HEK293 (cell line): ENCODE results near the gene CZIB.

Experiments used
- CTCF ChIA-PET: fragments of 350-600 bp; formaldehyde crosslinking; extraction: SDS; loops from one replicate; lab custom pipeline; 2021; ENCODE audit warnings: antibody characterized with exemption; lab: Yijun Ruan, JAX
- POLR2A ChIA-PET: fragments of 300-600 bp; formaldehyde crosslinking; extraction: SDS; loops from one replicate; lab custom pipeline; 2020; ENCODE audit warnings: antibody characterized with exemption, inconsistent platforms; lab: Yijun Ruan, JAX
- H3K27ac ChIP-seq: fragments of 200-500 bp; sonication (Bioruptor generic); 2 replicates; pipeline ENCODE4 v1.5.1; 2014; ENCODE audit warnings: low read depth, low read length, control low read depth, inconsistent platforms; ENCODE audit errors: extremely low read depth
- H3K36me3 ChIP-seq, 2 experiments: fragments of 200-500 bp in 1 of 2; sonication (Bioruptor generic) in 1 of 2; 1 replicate in 1 of 2; 2 replicates in 1 of 2; pipeline ENCODE4 v1.5.1; 2014 to 2017; ENCODE audit warnings: inconsistent platforms in 2 of 2, low read length in 2 of 2; ENCODE audit not compliant: control insufficient read depth in 2 of 2, insufficient read depth in 1 of 2
- H3K4me1 ChIP-seq: fragments of 200-500 bp; sonication (Bioruptor generic); 2 replicates; pipeline ENCODE4 v1.5.1; 2014; ENCODE audit warnings: mild to moderate bottlenecking, low read length, inconsistent platforms; ENCODE audit not compliant: control insufficient read depth, insufficient read depth
- H3K4me3 ChIP-seq: 2 replicates; pipeline ENCODE4 v1.5.1; 2011; ENCODE audit warnings: low read depth, mild to moderate bottlenecking, control low read depth, low read length, moderate library complexity
- H3K9me3 ChIP-seq: fragments of 200-500 bp; sonication (Bioruptor generic); 2 replicates; pipeline ENCODE4 v1.5.1; 2014; ENCODE audit warnings: low read depth, low read length, inconsistent platforms; ENCODE audit not compliant: control insufficient read depth, insufficient read depth
- CTCF ChIP-seq: fragments of 450-650 bp; formaldehyde crosslinking; IDR thresholded peaks from 2 replicates; pipeline ENCODE4 v1.5.1; 2016; ENCODE audit warnings: missing biosample characterization, missing genetic modification characterization
- IKZF3 ChIP-seq: fragments of 450-650 bp; IDR thresholded peaks from 2 replicates; pipeline ENCODE4 v1.5.0; 2018; ENCODE audit warnings: missing biosample characterization, mild to moderate bottlenecking, missing genetic modification characterization, moderate library complexity
- PRDM1 ChIP-seq: fragments of 450-650 bp; formaldehyde crosslinking; IDR thresholded peaks from 2 replicates; pipeline ENCODE4; 2016; ENCODE audit warnings: missing biosample characterization, missing genetic modification characterization
- ZBTB48 ChIP-seq: fragments of 450-650 bp; formaldehyde crosslinking; IDR thresholded peaks from 2 replicates; pipeline ENCODE4 v1.5.1; 2016; ENCODE audit warnings: missing biosample characterization, missing genetic modification characterization
- ZEB2 ChIP-seq: fragments of 450-650 bp; formaldehyde crosslinking; IDR thresholded peaks from 2 replicates; pipeline ENCODE4 v1.5.1; 2016; ENCODE audit warnings: missing biosample characterization, missing genetic modification characterization
- ZFHX2 ChIP-seq: fragments of 450-650 bp; formaldehyde crosslinking; conservative IDR thresholded peaks from 2 replicates; pipeline ENCODE4 v1.5.1; 2016; ENCODE audit warnings: missing biosample characterization, missing genetic modification characterization
- ZNF18 ChIP-seq: fragments of 450-650 bp; formaldehyde crosslinking; IDR thresholded peaks from 2 replicates; pipeline ENCODE4 v1.5.1; 2016; ENCODE audit warnings: missing biosample characterization, missing genetic modification characterization
- ZNF366 ChIP-seq: fragments of 450-650 bp; formaldehyde crosslinking; conservative IDR thresholded peaks from 2 replicates; pipeline ENCODE4 v1.5.1; 2016; ENCODE audit warnings: missing biosample characterization, missing genetic modification characterization
- ZNF449 ChIP-seq: fragments of 450-650 bp; formaldehyde crosslinking; IDR thresholded peaks from 2 replicates; pipeline ENCODE4 v1.5.1; 2017; ENCODE audit warnings: missing biosample characterization, mild to moderate bottlenecking, missing genetic modification characterization, moderate library complexity
- ZNF473 ChIP-seq: fragments of 450-650 bp; formaldehyde crosslinking; IDR thresholded peaks from 2 replicates; pipeline ENCODE4 v1.5.1; 2017; ENCODE audit warnings: missing biosample characterization, missing genetic modification characterization
- ZNF501 ChIP-seq: fragments of 450-650 bp; formaldehyde crosslinking; IDR thresholded peaks from 2 replicates; pipeline ENCODE4 v1.5.1; 2016; ENCODE audit warnings: missing biosample characterization, missing genetic modification characterization
- ZNF530 ChIP-seq: fragments of 450-650 bp; formaldehyde crosslinking; IDR thresholded peaks from 2 replicates; pipeline ENCODE4 v1.5.1; 2016; ENCODE audit warnings: low read depth, missing biosample characterization, missing genetic modification characterization
- ZNF596 ChIP-seq: fragments of 450-650 bp; IDR thresholded peaks from 2 replicates; pipeline ENCODE4 v1.5.0; 2018; ENCODE audit warnings: missing biosample characterization, mild to moderate bottlenecking, missing genetic modification characterization, moderate library complexity
- ZNF624 ChIP-seq: fragments of 450-650 bp; formaldehyde crosslinking; IDR thresholded peaks from 2 replicates; pipeline ENCODE4 v1.5.1; 2017; ENCODE audit warnings: missing biosample characterization, missing genetic modification characterization
- ZNF658 ChIP-seq: fragments of 450-650 bp; formaldehyde crosslinking; IDR thresholded peaks from 2 replicates; pipeline ENCODE4; 2016; ENCODE audit warnings: missing biosample characterization, missing genetic modification characterization
- ZNF76 ChIP-seq: fragments of 450-650 bp; formaldehyde crosslinking; IDR thresholded peaks from 2 replicates; pipeline ENCODE4; 2016; ENCODE audit warnings: low read depth, missing biosample characterization, missing genetic modification characterization, borderline replicate concordance
- ZNF768 ChIP-seq: fragments of 450-650 bp; formaldehyde crosslinking; IDR thresholded peaks from 2 replicates; pipeline ENCODE4 v1.5.1; 2018; ENCODE audit warnings: missing biosample characterization, mild to moderate bottlenecking, missing genetic modification characterization

CZIB gene

GRCh38 chr1:53172426-53173128 is 47.9 kb downstream of the CZIB start:
- CTCF ChIA-PET, result interaction anchor here (0.6 to 2.5 kb wide), 4 partner anchors 9 to 1455 kb away, joined by 3 to 12 read pairs (median 3); no protein-coding TSS in a partner anchor
- H3K4me3 ChIP-seq, result no peak overlapping the region
- no peaks in the 10 kb centered on the region; the same call in 1 of the 2 replicates for H3K4me1 ChIP-seq
- no peaks in the 10 kb centered on the region for H3K9me3 ChIP-seq
- no peaks in the 10 kb centered on the region for H3K36me3 ChIP-seq
- no peak overlapping the region for H3K27ac ChIP-seq
- POLR2A ChIA-PET, result no interaction called here
- TF ChIP-seq IKZF3 (tag by site-specific recombination) (0 out of 2 replicates have a peak, but pooled peaks have one; percentile 41), ZNF18 (no peak), PRDM1 (tag by site-specific recombination) (no peak), ZBTB48 (tag by site-specific recombination) (no peak), CTCF (no peak), ZNF76 (tag by site-specific recombination) (no peak), ZFHX2 (tag by site-specific recombination) (no peak), ZEB2 (tag by site-specific recombination) (no peak), ZNF768 (tag by site-specific recombination) (no peak)

- no peaks in the 10 kb centered on the region for H3K36me3 ChIP-seq
- H3K4me3 ChIP-seq, result no peak overlapping the region
- no peaks in the 10 kb centered on the region for H3K4me1 ChIP-seq
- H3K9me3 ChIP-seq, result no peaks in the 10 kb centered on the region
- TF ChIP-seq ZNF449, result peak; percentile 88
- TF ChIP-seq ZNF530 (tag by site-specific recombination), result no peak
- ChIA-PET POLR2A (no interaction called here), CTCF (interaction anchor here (0.9 kb wide), 1 partner anchor 15 kb away, joined by 4 read pairs; no protein-coding TSS in a partner anchor)
- H3K27ac ChIP-seq, result no peak overlapping the region
Measured at GRCh38 chr1:53166912-53167311, 53.5 kb downstream of the CZIB start.

GRCh38 chr1:53166366-53166765 is 54.1 kb downstream of the CZIB start:
- H3K27ac ChIP-seq, result no peak overlapping the region

More at GRCh38 chr1:53166366-53166765, 54.1 kb downstream of the CZIB start:
- H3K4me3 ChIP-seq, result no peak overlapping the region
- TF ChIP-seq ZNF596 (tag by site-specific recombination) (no peak), ZNF658 (tag by site-specific recombination) (no peak), ZNF624 (no peak), ZNF366 (tag by site-specific recombination) (no peak), ZNF501 (tag by site-specific recombination) (no peak), ZNF473 (tag by site-specific recombination) (no peak)
- TF ChIP-seq, all 188 proteins: peak for 0
- ChIA-PET POLR2A (interaction anchor here (0.6 kb wide), 1 partner anchor 1284 kb away, joined by 4 read pairs; no protein-coding TSS in a partner anchor), CTCF (interaction anchor here (0.9 to 1.0 kb wide), 3 partner anchors 15 to 176 kb away, joined by 3 to 5 read pairs (median 4); no protein-coding TSS in a partner anchor)
- no peaks in the 10 kb centered on the region for H3K36me3 ChIP-seq
- no peaks in the 10 kb centered on the region for H3K4me1 ChIP-seq
- no peaks in the 10 kb centered on the region for H3K9me3 ChIP-seq
